ENCODE data around the gene MLPH. TPM values are rescaled to one million over a fixed set of nuclear protein-coding genes. Genes with fewer than 3 reads are reported as not detected.

MLPH gene
- total RNA-seq, 1 donor from 2014 or later: 34.6 TPM

- peaks cover 16% of the 10 kb centered on the region for H3K4me1 ChIP-seq
- no peak overlapping the region for H3K27ac ChIP-seq
- no peak for TF ChIP-seq POLR2AphosphoS5 (IDR thresholded peaks at IDR 0.05; ENCODE audit: insufficient read depth in 1 of 2, low read depth in 1 of 2)
- TF ChIP-seq POLR2A (IDR thresholded peaks at IDR 0.05): no peak
- TF ChIP-seq, protein P1, sequence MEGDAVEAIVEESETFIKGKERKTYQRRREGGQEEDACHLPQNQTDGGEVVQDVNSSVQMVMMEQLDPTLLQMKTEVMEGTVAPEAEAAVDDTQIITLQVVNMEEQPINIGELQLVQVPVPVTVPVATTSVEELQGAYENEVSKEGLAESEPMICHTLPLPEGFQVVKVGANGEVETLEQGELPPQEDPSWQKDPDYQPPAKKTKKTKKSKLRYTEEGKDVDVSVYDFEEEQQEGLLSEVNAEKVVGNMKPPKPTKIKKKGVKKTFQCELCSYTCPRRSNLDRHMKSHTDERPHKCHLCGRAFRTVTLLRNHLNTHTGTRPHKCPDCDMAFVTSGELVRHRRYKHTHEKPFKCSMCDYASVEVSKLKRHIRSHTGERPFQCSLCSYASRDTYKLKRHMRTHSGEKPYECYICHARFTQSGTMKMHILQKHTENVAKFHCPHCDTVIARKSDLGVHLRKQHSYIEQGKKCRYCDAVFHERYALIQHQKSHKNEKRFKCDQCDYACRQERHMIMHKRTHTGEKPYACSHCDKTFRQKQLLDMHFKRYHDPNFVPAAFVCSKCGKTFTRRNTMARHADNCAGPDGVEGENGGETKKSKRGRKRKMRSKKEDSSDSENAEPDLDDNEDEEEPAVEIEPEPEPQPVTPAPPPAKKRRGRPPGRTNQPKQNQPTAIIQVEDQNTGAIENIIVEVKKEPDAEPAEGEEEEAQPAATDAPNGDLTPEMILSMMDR (IDR thresholded peaks at IDR 0.05): no peak
- intact Hi-C loops (cut with DNase I): no loop called here
- H3K27me3 ChIP-seq: no peaks in the 10 kb centered on the region
- H3K36me3 ChIP-seq: no peaks in the 10 kb centered on the region
- DNase-seq (ENCODE audit: extremely low spot score in 2 of 2): no peak
- no peak overlapping the region for H3K4me3 ChIP-seq
- H3K9me3 ChIP-seq: no peaks in the 10 kb centered on the region
These were observed 98.7 kb downstream of the MLPH start for GRCh38 chr2:237585590-237586221.

DNA sequence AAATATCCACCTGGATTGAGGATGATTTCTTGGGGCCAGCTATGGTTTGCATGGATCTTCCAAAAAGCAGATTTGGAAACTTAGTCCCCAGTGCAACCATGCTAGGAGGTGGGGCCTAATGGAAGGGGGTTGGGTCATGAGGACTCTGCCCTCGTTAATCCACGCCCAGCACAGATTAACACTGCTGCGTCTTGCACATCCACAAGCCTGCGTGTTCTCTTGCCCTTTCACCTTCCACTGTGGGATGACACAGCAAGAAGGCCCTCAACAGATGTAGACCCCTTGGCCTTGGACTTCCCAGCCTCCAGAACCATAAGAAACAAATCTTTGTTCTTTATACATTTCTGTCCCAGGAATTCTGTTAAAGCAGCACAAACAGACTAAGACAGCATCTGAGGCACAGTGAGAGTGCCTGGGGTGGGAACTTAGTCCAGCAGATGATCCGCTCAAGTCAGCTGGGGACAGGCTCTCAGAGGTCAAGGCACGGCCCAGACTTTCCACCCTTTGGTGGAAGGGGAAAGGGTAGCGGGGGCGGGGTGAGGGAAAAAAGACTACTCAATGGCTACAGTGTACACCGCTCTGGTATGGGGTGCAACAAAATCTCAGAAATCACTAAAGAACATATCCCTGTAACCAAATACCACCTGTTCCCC is 101.1 kb downstream of the MLPH start:
- intact Hi-C loops (cut with DNase I): no loop called here
- Histone ChIP-seq H3K4me3 (no peak overlapping the region), H3K9me3 (no peaks in the 10 kb centered on the region), H3K36me3 (no peaks in the 10 kb centered on the region), H3K27ac (no peak overlapping the region), H3K27me3 (no peaks in the 10 kb centered on the region), H3K4me1 (peaks cover 6% of the 10 kb centered on the region)
- no peak for DNase-seq (ENCODE audit: extremely low spot score in 2 of 2)
- TF ChIP-seq POLR2AphosphoS5 (IDR thresholded peaks at IDR 0.05; ENCODE audit: insufficient read depth in 1 of 2, low read depth in 1 of 2): no peak
- TF ChIP-seq, protein P1 (IDR thresholded peaks at IDR 0.05): no peak
- TF ChIP-seq POLR2A (IDR thresholded peaks at IDR 0.05): no peak

DNA sequence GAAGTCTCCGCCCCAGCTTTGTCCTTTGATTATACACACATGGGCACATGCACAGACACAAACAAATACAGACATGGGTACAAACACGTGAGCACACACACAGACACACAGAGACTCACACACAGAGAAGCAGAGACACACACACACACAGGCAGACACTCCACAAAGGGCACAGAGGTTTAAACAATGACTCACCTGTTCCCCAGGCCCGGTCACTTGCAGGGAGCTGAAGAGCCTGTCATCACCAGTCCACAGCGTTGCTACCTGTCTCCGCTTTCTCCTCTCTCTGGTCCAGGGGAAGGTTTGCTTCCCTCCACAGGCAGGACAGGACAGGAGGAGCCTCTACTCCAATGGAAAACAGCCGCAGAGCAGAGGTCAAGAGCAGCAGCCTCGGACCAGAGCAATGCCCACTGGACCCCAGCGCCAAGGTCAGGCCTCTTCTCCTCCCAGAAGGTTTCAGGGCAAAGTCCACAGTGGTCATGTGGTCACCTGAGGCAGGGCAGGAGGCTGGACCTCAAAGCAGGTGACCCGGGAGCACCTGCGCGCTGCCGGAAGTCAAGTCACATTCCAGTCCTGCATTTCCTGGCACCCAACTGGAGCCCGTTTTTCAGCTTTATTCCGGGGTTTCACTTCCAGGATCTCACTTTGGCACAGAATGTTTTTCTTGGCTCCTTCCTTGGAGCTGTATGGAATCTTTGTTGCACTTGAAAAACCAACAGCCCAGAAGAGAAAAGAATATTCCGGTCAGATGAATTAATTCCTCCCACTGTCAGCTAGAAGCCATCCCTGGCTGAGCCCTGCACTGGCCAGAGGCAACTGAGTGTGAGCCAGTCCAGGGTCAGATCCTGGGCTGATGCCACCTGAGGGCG is 103.5 kb downstream of the MLPH start, which contains the start of gene RAB17:
TSS of gene RAB17 (minus strand) at position 463 of the 869 bp plus-strand sequence. CDS start 4,580 bp downstream, outside the sequence.
- Histone ChIP-seq H3K36me3 (no peaks in the 10 kb centered on the region), H3K27ac (no peak within 1 kb of the TSS), H3K9me3 (no peaks in the 10 kb centered on the region), H3K27me3 (no peaks in the 10 kb centered on the region), H3K4me3 (no peak within 1 kb of the TSS), H3K4me1 (peaks cover 6% of the 10 kb centered on the region)
- TF ChIP-seq, protein P1 (IDR thresholded peaks at IDR 0.05): no peak
- no peak for TF ChIP-seq POLR2AphosphoS5 (IDR thresholded peaks at IDR 0.05; ENCODE audit: insufficient read depth in 1 of 2, low read depth in 1 of 2)
- no peak for TF ChIP-seq POLR2A (IDR thresholded peaks at IDR 0.05)
- DNase-seq (ENCODE audit: extremely low spot score in 2 of 2): no peak
- intact Hi-C loops (cut with DNase I): no loop called here

DNA sequence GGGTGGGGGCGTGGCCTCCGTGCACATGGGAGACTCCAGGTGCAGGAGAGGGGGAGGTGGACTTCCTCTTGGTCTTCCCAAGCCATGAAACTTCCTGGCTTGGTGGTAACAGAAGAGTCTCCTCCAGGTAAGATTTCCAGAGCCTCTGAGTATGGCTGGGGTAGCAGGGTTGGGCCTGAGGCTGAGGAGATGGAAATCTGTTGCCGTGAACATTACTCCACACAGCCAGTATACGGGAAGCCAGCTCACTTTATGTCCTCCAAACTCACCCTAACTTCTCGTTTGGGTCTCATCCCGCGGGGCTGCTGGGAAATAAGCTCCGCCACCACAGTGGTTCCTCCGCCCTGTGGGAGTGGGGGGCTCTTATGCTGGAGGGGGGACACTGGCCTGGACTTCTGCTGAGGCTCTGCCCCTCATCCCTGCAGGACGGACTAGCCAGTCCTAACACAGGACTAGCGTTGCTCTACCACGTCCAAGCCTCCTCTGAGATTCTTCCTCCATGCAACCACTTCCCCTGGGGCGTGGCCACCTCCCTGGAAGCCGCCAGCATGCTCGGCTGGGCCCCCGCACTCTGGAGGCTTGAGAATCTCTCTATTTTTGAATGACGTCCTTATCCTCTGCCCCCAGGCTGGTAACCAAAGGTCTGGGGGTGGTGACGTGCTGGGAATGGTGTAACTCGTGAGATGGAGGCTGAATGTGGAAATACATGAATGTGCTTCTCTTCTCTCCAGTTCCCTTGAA is 104.3 kb downstream of the MLPH start:
- Histone ChIP-seq H3K27ac (no peak overlapping the region), H3K4me3 (no peak overlapping the region), H3K9me3 (no peaks in the 10 kb centered on the region), H3K27me3 (no peaks in the 10 kb centered on the region), H3K36me3 (no peaks in the 10 kb centered on the region), H3K4me1 (peaks cover 6% of the 10 kb centered on the region)
- TF ChIP-seq POLR2A (IDR thresholded peaks at IDR 0.05): no peak
- TF ChIP-seq, protein P1 (IDR thresholded peaks at IDR 0.05): no peak
- no peak for TF ChIP-seq POLR2AphosphoS5 (IDR thresholded peaks at IDR 0.05; ENCODE audit: insufficient read depth in 1 of 2, low read depth in 1 of 2)
- DNase-seq (ENCODE audit: extremely low spot score in 2 of 2): no peak
- intact Hi-C loops (cut with DNase I): no loop called here
